Right forelimb (tissue), 1 donor: ENCODE data around the gene PKD2L2.
"Not testable (repeated sequence)": the region's sequence is repeated elsewhere in the genome, so short reads cannot be mapped to it uniquely, and the experiment has no call there.

Experiments used
- DNase-seq: peaks from one replicate; pipeline ENCODE4 v3.0.0-alpha.2; 2018

The PKD2L2 gene

GRCh38 chr5:137890845-137891244, 1.6 kb downstream of the PKD2L2 start:
- no peak for DNase-seq

GRCh38 chr5:137891849-137892248, 2.6 kb downstream of the PKD2L2 start:
- no peak for DNase-seq

- DNase-seq, result no peak
These were observed 5.3 kb downstream of the PKD2L2 start for GRCh38 chr5:137894586-137894985.

- no peak for DNase-seq
These were observed 7.3 kb downstream of the PKD2L2 start for GRCh38 chr5:137896560-137896959.

- DNase-seq, result no peak
These were observed 10.2 kb downstream of the PKD2L2 start for GRCh38 chr5:137899493-137899892.

GRCh38 chr5:137901011-137901817, 12.0 kb downstream of the PKD2L2 start:
- no peak for DNase-seq

GRCh38 chr5:137902408-137903133, 13.3 kb downstream of the PKD2L2 start:
- no peak for DNase-seq

- DNase-seq, result no peak
These were observed 25.5 kb downstream of the PKD2L2 start for GRCh38 chr5:137914758-137915157.

GRCh38 chr5:137916923-137917322, 27.7 kb downstream of the PKD2L2 start:
- DNase-seq, result no peak

- DNase-seq, result no peak
These were observed 32.7 kb downstream of the PKD2L2 start for GRCh38 chr5:137921931-137922330.

- DNase-seq, result no peak
These were observed 34.6 kb downstream of the PKD2L2 start for GRCh38 chr5:137923856-137924255.

GRCh38 chr5:137932800-137933199, 43.5 kb downstream of the PKD2L2 start:
- no peak for DNase-seq

- no peak for DNase-seq
These were observed 44.2 kb downstream of the PKD2L2 start for GRCh38 chr5:137933491-137933911.

GRCh38 chr5:137935190-137935589, 45.9 kb downstream of the PKD2L2 start:
- DNase-seq, result no peak

- no peak for DNase-seq
These were observed 46.4 kb downstream of the PKD2L2 start for GRCh38 chr5:137935694-137936093.

GRCh38 chr5:137937994-137938750, 48.9 kb downstream of the PKD2L2 start:
- DNase-seq, result no peak

- no peak for DNase-seq
These were observed 49.5 kb downstream of the PKD2L2 start for GRCh38 chr5:137938751-137939143.

GRCh38 chr5:137939331-137939730, 50.1 kb downstream of the PKD2L2 start:
- no peak for DNase-seq

GRCh38 chr5:137944280-137944679, 55.0 kb downstream of the PKD2L2 start:
- DNase-seq, result not testable (repeated sequence)

GRCh38 chr5:137945825-137946224, 56.6 kb downstream of the PKD2L2 start:
- DNase-seq, result no peak

GRCh38 chr5:137954131-137954879, 65.0 kb downstream of the PKD2L2 start:
- DNase-seq, result no peak

GRCh38 chr5:137957948-137958347, 68.7 kb downstream of the PKD2L2 start:
- no peak for DNase-seq

GRCh38 chr5:137959488-137959887, 70.2 kb downstream of the PKD2L2 start:
- DNase-seq, result no peak
